DMS 273 (cell line): ENCODE measurements around the gene KRT86.
A peak's percentile ranks its signal among the peaks of the same experiment; 100 is the strongest.
"Not testable (repeated sequence)": the region's sequence is repeated elsewhere in the genome, so short reads cannot be mapped to it uniquely, and the experiment has no call there.

ENCODE experiments used
- DNase-seq: peaks from one replicate; lab custom pipeline; 2025; ENCODE audit not compliant: unreplicated experiment; lab: John Stamatoyannopoulos, UW

KRT86 gene

GRCh38 chr12:52238916-52239646 is 35.4 kb upstream of the KRT86 start:
- DNase-seq = no peak

- no peak for DNase-seq
Observed at GRCh38 chr12:52239767-52240166, 34.7 kb upstream of the KRT86 start.

- not testable (repeated sequence) for DNase-seq
Observed at GRCh38 chr12:52240247-52240646, 34.2 kb upstream of the KRT86 start.

- DNase-seq = peak; percentile 13
Observed at GRCh38 chr12:52241205-52241842, 33.1 kb upstream of the KRT86 start.

- DNase-seq = no peak
Observed at GRCh38 chr12:52242442-52243258, 31.8 kb upstream of the KRT86 start.

GRCh38 chr12:52243259-52243855 is 31.1 kb upstream of the KRT86 start:
- no peak for DNase-seq

GRCh38 chr12:52243856-52244614 is 30.4 kb upstream of the KRT86 start:
- DNase-seq = peak; percentile 44

GRCh38 chr12:52244615-52244994 is 29.8 kb upstream of the KRT86 start:
- peak; percentile 18 for DNase-seq

- no peak for DNase-seq
Observed at GRCh38 chr12:52245259-52245961, 29.0 kb upstream of the KRT86 start.

- no peak for DNase-seq
Observed at GRCh38 chr12:52245962-52246569, 28.4 kb upstream of the KRT86 start.

- DNase-seq = peak; percentile 46
Observed at GRCh38 chr12:52246720-52247621, 27.5 kb upstream of the KRT86 start.

GRCh38 chr12:52247622-52248540 is 26.6 kb upstream of the KRT86 start:
- DNase-seq = peak; percentile 24

GRCh38 chr12:52248541-52249461 is 25.6 kb upstream of the KRT86 start:
- no peak for DNase-seq

GRCh38 chr12:52249511-52250047 is 24.9 kb upstream of the KRT86 start:
- DNase-seq = no peak

GRCh38 chr12:52250048-52250990 is 24.1 kb upstream of the KRT86 start:
- DNase-seq = no peak
